Neuronal stem cell (in vitro differentiated cells): ENCODE measurements around the gene TAF11L6.
"Not testable (repeated sequence)": the region's sequence is repeated elsewhere in the genome, so short reads cannot be mapped to it uniquely, and the experiment has no call there.

ENCODE experiments used
- DNase-seq: peaks from one replicate; pipeline ENCODE4 v3.0.0-alpha.2; 2013; ENCODE audit warnings: low spot score
- H2AFZ ChIP-seq: one replicate; pipeline ENCODE4 v1.6.1; 2013; ENCODE audit warnings: mild to moderate bottlenecking, low read length, inconsistent platforms
- H2AK5ac ChIP-seq: 2 replicates; pipeline ENCODE4 v1.6.1; 2013; ENCODE audit warnings: low read depth, mild to moderate bottlenecking, inconsistent platforms, low read length, moderate library complexity, mixed read lengths
- H2BK120ac ChIP-seq: 2 replicates; pipeline ENCODE4 v1.6.1; 2013; ENCODE audit warnings: low read depth, mild to moderate bottlenecking, inconsistent platforms, low read length, moderate library complexity, mixed read lengths
- H2BK12ac ChIP-seq: one replicate; pipeline ENCODE4 v1.6.1; 2013; ENCODE audit warnings: low read length, inconsistent platforms
- H2BK15ac ChIP-seq: 2 replicates; pipeline ENCODE4 v1.6.1; 2013; ENCODE audit warnings: mild to moderate bottlenecking, low read length, inconsistent platforms, mixed read lengths
- H2BK5ac ChIP-seq: one replicate; pipeline ENCODE4 v1.6.1; 2013; ENCODE audit warnings: inconsistent platforms, mild to moderate bottlenecking, low read length, moderate library complexity
- H3K14ac ChIP-seq: one replicate; pipeline ENCODE4 v1.6.1; 2013; ENCODE audit warnings: low read length, inconsistent platforms
- H3K18ac ChIP-seq: 2 replicates; pipeline ENCODE4 v1.6.1; 2013; ENCODE audit warnings: low read length, inconsistent platforms
- H3K23ac ChIP-seq: 2 replicates; pipeline ENCODE4 v1.6.1; 2013; ENCODE audit warnings: low read depth, mild to moderate bottlenecking, mixed read lengths, low read length, inconsistent platforms; ENCODE audit not compliant: poor library complexity
- H3K27ac ChIP-seq: replicated peaks from 3 replicates; pipeline ENCODE4 v1.5.1; 2013; ENCODE audit warnings: low read length, inconsistent platforms
- H3K27me3 ChIP-seq, 3 experiments: 2 replicates each; pipeline ENCODE4 v1.6.1; 2013; ENCODE audit warnings: low read length in 3 of 3, mild to moderate bottlenecking in 2 of 3, inconsistent platforms in 1 of 3, low read depth in 1 of 3, mixed read lengths in 1 of 3, moderate library complexity in 1 of 3; ENCODE audit not compliant: control insufficient read depth in 3 of 3, insufficient read depth in 3 of 3
- H3K36me3 ChIP-seq, 2 donors: replicated peaks in 1 of 2; 2 replicates each; pipeline ENCODE4 v1.6.1; 2013; ENCODE audit warnings: low read length in 2 of 2; ENCODE audit not compliant: control insufficient read depth in 2 of 2, insufficient read depth in 2 of 2
- H3K4ac ChIP-seq: 2 replicates; pipeline ENCODE4 v1.6.1; 2013; ENCODE audit warnings: inconsistent platforms, mild to moderate bottlenecking, low read length, moderate library complexity
- H3K4me1 ChIP-seq, 2 donors: 1 replicate in 1 of 2; 2 replicates in 1 of 2; pipeline ENCODE4 v1.6.1; 2013; ENCODE audit warnings: low read length in 2 of 2, low read depth in 1 of 2; ENCODE audit not compliant: control insufficient read depth in 2 of 2, insufficient read depth in 1 of 2
- H3K4me2 ChIP-seq: one replicate; pipeline ENCODE4 v1.6.1; 2013; ENCODE audit warnings: mild to moderate bottlenecking, low read length, inconsistent platforms; ENCODE audit not compliant: insufficient read depth, poor library complexity, severe bottlenecking
- H3K4me3 ChIP-seq, 2 donors: 2 replicates each; pipeline ENCODE4 v1.5.1; 2013; ENCODE audit warnings: low read length in 2 of 2, mild to moderate bottlenecking in 2 of 2, inconsistent platforms in 1 of 2, moderate library complexity in 1 of 2
- H3K79me1 ChIP-seq: one replicate; pipeline ENCODE4 v1.6.1; 2013; ENCODE audit warnings: low read depth, mild to moderate bottlenecking, inconsistent platforms, low read length, moderate library complexity
- H3K9ac ChIP-seq: one replicate; pipeline ENCODE4 v1.6.1; 2013; ENCODE audit warnings: mild to moderate bottlenecking, low read depth, low read length, inconsistent platforms; ENCODE audit not compliant: poor library complexity
- H3K9me3 ChIP-seq, 2 donors: replicated peaks in 1 of 2; 2 replicates each; pipeline versions ENCODE3 to v1.6.1; 2013; ENCODE audit warnings: low read length in 2 of 2, mild to moderate bottlenecking in 2 of 2, inconsistent platforms in 1 of 2, low read depth in 1 of 2, mixed read lengths in 1 of 2, moderate library complexity in 1 of 2; ENCODE audit not compliant: control insufficient read depth in 2 of 2, insufficient read depth in 1 of 2
- H4K8ac ChIP-seq: one replicate; pipeline ENCODE4 v1.6.1; 2013; ENCODE audit warnings: low read depth, mild to moderate bottlenecking, inconsistent platforms, low read length, moderate library complexity
- H4K91ac ChIP-seq: one replicate; pipeline ENCODE4 v1.6.1; 2013; ENCODE audit warnings: low read length, low read depth, mild to moderate bottlenecking, inconsistent platforms; ENCODE audit not compliant: poor library complexity
- WGBS, 2 donors: extraction: QIAGEN DNeasy Blood & Tissue Kit; methylation state at CpG; one replicate each; pipeline ENCODE4 v1.1.7; 2013; ENCODE audit warnings: missing lambda C conversion rate in 2 of 2, mixed read lengths in 1 of 2; ENCODE audit not compliant: insufficient read length in 2 of 2, insufficient replicate concordance in 1 of 2; ENCODE audit errors: extremely low coverage in 2 of 2; 5-methylcytosine and 5-hydroxymethylcytosine counted together

Gene TAF11L6

GRCh38 chr5:17487174-17487512 lies 41.3 kb upstream of the TAF11L6 start:
- no peak overlapping the region for H3K27ac ChIP-seq
- H2BK120ac ChIP-seq, result no peak overlapping the region
- H3K79me1 ChIP-seq, result no peaks in the 10 kb centered on the region
- no peak for DNase-seq
- no peak overlapping the region for H4K91ac ChIP-seq
- H2AFZ ChIP-seq, result no peak overlapping the region
- H3K14ac ChIP-seq, result no peak overlapping the region
- H4K8ac ChIP-seq, result no peak overlapping the region
- no peak overlapping the region for H3K9ac ChIP-seq
- H3K27me3 ChIP-seq, result no peaks in the 10 kb centered on the region
- H3K36me3 ChIP-seq, result no peaks in the 10 kb centered on the region
- no peak overlapping the region for H3K23ac ChIP-seq
- no peak overlapping the region for H3K4me3 ChIP-seq
- no peak overlapping the region for H3K18ac ChIP-seq
- no peaks in the 10 kb centered on the region for H3K9me3 ChIP-seq
- no CpG with 5 or more reads among the region's 1 CpG for WGBS, 2 donors
- H2BK5ac ChIP-seq, result no peak overlapping the region
- H3K4me1 ChIP-seq, result no peaks in the 10 kb centered on the region
- H3K4ac ChIP-seq, result no peak overlapping the region
- no peak overlapping the region for H3K4me2 ChIP-seq
- H2BK12ac ChIP-seq, result no peak overlapping the region
- no peak overlapping the region for H2BK15ac ChIP-seq
- H2AK5ac ChIP-seq, result no peak overlapping the region

GRCh38 chr5:17491257-17491656 lies 37.2 kb upstream of the TAF11L6 start:
- not testable (repeated sequence) for H2AK5ac ChIP-seq, H2BK12ac ChIP-seq, H3K79me1 ChIP-seq, H4K91ac ChIP-seq, H3K4ac ChIP-seq, DNase-seq, H3K36me3 ChIP-seq, H3K9me3 ChIP-seq, H3K27ac ChIP-seq, H2BK15ac ChIP-seq, H2BK5ac ChIP-seq, H2BK120ac ChIP-seq, H3K18ac ChIP-seq, H2AFZ ChIP-seq, H3K27me3 ChIP-seq, H3K4me1 ChIP-seq, H3K14ac ChIP-seq, H4K8ac ChIP-seq, H3K4me2 ChIP-seq, H3K4me3 ChIP-seq, H3K9ac ChIP-seq, H3K23ac ChIP-seq
- WGBS, 2 donors, result no CpG with 5 or more reads among the region's 23 CpGs

- H2BK15ac ChIP-seq, result no peak overlapping the region
- H2AFZ ChIP-seq, result no peak overlapping the region
- no peak overlapping the region for H3K23ac ChIP-seq
- H2AK5ac ChIP-seq, result no peak overlapping the region
- H3K4me1 ChIP-seq, result peaks cover 0 to 1% of the 10 kb centered on the region in 2 donors
- no peaks in the 10 kb centered on the region for H3K79me1 ChIP-seq
- H3K18ac ChIP-seq, result no peak overlapping the region
- H4K8ac ChIP-seq, result no peak overlapping the region
- no peak overlapping the region for H3K9ac ChIP-seq
- no peak for DNase-seq
- H3K9me3 ChIP-seq, result no peaks in the 10 kb centered on the region
- no peak overlapping the region for H2BK120ac ChIP-seq
- H3K4me2 ChIP-seq, result no peak overlapping the region
- H3K36me3 ChIP-seq, result no peaks in the 10 kb centered on the region
- WGBS, 2 donors, result no CpG with 5 or more reads among the region's 3 CpGs
- no peak overlapping the region for H3K14ac ChIP-seq
- H4K91ac ChIP-seq, result no peak overlapping the region
- H2BK5ac ChIP-seq, result no peak overlapping the region
- no peak overlapping the region for H3K27ac ChIP-seq
- no peak overlapping the region for H3K4me3 ChIP-seq
- no peaks in the 10 kb centered on the region for H3K27me3 ChIP-seq
- H2BK12ac ChIP-seq, result no peak overlapping the region
- no peak overlapping the region for H3K4ac ChIP-seq
Observed at GRCh38 chr5:17492770-17493169, 35.7 kb upstream of the TAF11L6 start.

- Histone ChIP-seq H3K23ac (no peak overlapping the region), H3K4me3 (no peak overlapping the region), H3K9ac (no peak overlapping the region), H3K36me3 (no peaks in the 10 kb centered on the region), H2BK5ac (no peak overlapping the region), H2BK12ac (no peak overlapping the region), H3K18ac (no peak overlapping the region), H2BK120ac (no peak overlapping the region), H3K14ac (no peak overlapping the region), H3K9me3 (no peaks in the 10 kb centered on the region), H3K27me3 (no peaks in the 10 kb centered on the region), H3K27ac (no peak overlapping the region), H4K91ac (no peak overlapping the region), H3K4ac (no peak overlapping the region), H2BK15ac (no peak overlapping the region), H3K79me1 (no peaks in the 10 kb centered on the region), H2AK5ac (no peak overlapping the region), H4K8ac (no peak overlapping the region), H3K4me2 (no peak overlapping the region), H2AFZ (no peak overlapping the region), H3K4me1 (peaks cover 0 to 1% of the 10 kb centered on the region in 2 donors)
- DNase-seq, result no peak
- no CpG with 5 or more reads among the region's 4 CpGs for WGBS, 2 donors
Observed at GRCh38 chr5:17497446-17497845, 31.0 kb upstream of the TAF11L6 start.
